Measurements from ENCODE around the gene RADX.
A peak's percentile ranks its signal among the peaks of the same experiment; 100 is the strongest.

Gene RADX

GRCh38 chrX:106711375-106711774 is 99.6 kb downstream of the RADX start:
- Histone ChIP-seq H3K9me3 (ENCODE audit: control insufficient read depth in 2 of 2, low read length in 2 of 2) (no peaks in the 10 kb centered on the region), H3K9ac (ENCODE audit: low read depth in 1 of 2, low read length in 2 of 2) (no peak overlapping the region), H3K4me3 (ENCODE audit: low read length in 2 of 2) (no peak overlapping the region), H3K36me3 (ENCODE audit: control insufficient read depth in 2 of 2, insufficient read depth in 2 of 2, low read length in 2 of 2) (no peaks in the 10 kb centered on the region), H3K27ac (ENCODE audit: low read depth in 2 of 2, low read length in 2 of 2) (no peak overlapping the region), H3K27me3 (ENCODE audit: control insufficient read depth in 2 of 2, insufficient read depth in 2 of 2, low read length in 2 of 2) (no peaks in the 10 kb centered on the region), H3K4me1 (ENCODE audit: control insufficient read depth in 2 of 2, insufficient read depth in 2 of 2, low read length in 2 of 2) (peaks cover 0 to 5% of the 10 kb centered on the region in 2 donors)

GRCh38 chrX:106716004-106716403 is 104.2 kb downstream of the RADX start:
- Histone ChIP-seq H3K9me3 (ENCODE audit: control insufficient read depth in 2 of 2, low read length in 2 of 2) (no peaks in the 10 kb centered on the region), H3K27ac (ENCODE audit: low read depth in 2 of 2, low read length in 2 of 2) (peak overlapping the region in 1 of 2 donors; percentile 45), H3K36me3 (ENCODE audit: control insufficient read depth in 2 of 2, insufficient read depth in 2 of 2, low read length in 2 of 2) (no peaks in the 10 kb centered on the region)

GRCh38 chrX:106716463-106716862 is 104.7 kb downstream of the RADX start:
- H3K9ac ChIP-seq (ENCODE audit: low read depth in 1 of 2, low read length in 2 of 2) = no peak overlapping the region
- H3K4me1 ChIP-seq (ENCODE audit: control insufficient read depth in 2 of 2, insufficient read depth in 2 of 2, low read length in 2 of 2) = peaks cover 3 to 7% of the 10 kb centered on the region in 2 donors
- H3K4me3 ChIP-seq (ENCODE audit: low read length in 2 of 2) = no peak overlapping the region
- no peak overlapping the region for H3K27ac ChIP-seq (ENCODE audit: low read depth in 2 of 2, low read length in 2 of 2)
- no peaks in the 10 kb centered on the region for H3K9me3 ChIP-seq (ENCODE audit: control insufficient read depth in 2 of 2, low read length in 2 of 2)
- H3K27me3 ChIP-seq (ENCODE audit: control insufficient read depth in 2 of 2, insufficient read depth in 2 of 2, low read length in 2 of 2) = no peaks in the 10 kb centered on the region
- no peaks in the 10 kb centered on the region for H3K36me3 ChIP-seq (ENCODE audit: control insufficient read depth in 2 of 2, insufficient read depth in 2 of 2, low read length in 2 of 2)

More at GRCh38 chrX:106716004-106716403, 104.2 kb downstream of the RADX start:
- H3K4me1 ChIP-seq (ENCODE audit: control insufficient read depth in 2 of 2, insufficient read depth in 2 of 2, low read length in 2 of 2) = peaks cover 3 to 7% of the 10 kb centered on the region in 2 donors
- H3K9ac ChIP-seq (ENCODE audit: low read depth in 1 of 2, low read length in 2 of 2) = no peak overlapping the region
- H3K4me3 ChIP-seq (ENCODE audit: low read length in 2 of 2) = no peak overlapping the region
- H3K27me3 ChIP-seq (ENCODE audit: control insufficient read depth in 2 of 2, insufficient read depth in 2 of 2, low read length in 2 of 2) = no peaks in the 10 kb centered on the region

GRCh38 chrX:106718709-106719108 is 106.9 kb downstream of the RADX start:
- no peak overlapping the region for H3K4me3 ChIP-seq (ENCODE audit: low read length in 2 of 2)
- peak overlapping the region in 1 of 2 donors; percentile 6 for H3K27ac ChIP-seq (ENCODE audit: low read depth in 2 of 2, low read length in 2 of 2)
- H3K9me3 ChIP-seq (ENCODE audit: control insufficient read depth in 2 of 2, low read length in 2 of 2) = no peaks in the 10 kb centered on the region
- H3K9ac ChIP-seq (ENCODE audit: low read depth in 1 of 2, low read length in 2 of 2) = no peak overlapping the region
- H3K27me3 ChIP-seq (ENCODE audit: control insufficient read depth in 2 of 2, insufficient read depth in 2 of 2, low read length in 2 of 2) = no peaks in the 10 kb centered on the region
- H3K36me3 ChIP-seq (ENCODE audit: control insufficient read depth in 2 of 2, insufficient read depth in 2 of 2, low read length in 2 of 2) = no peaks in the 10 kb centered on the region
- H3K4me1 ChIP-seq (ENCODE audit: control insufficient read depth in 2 of 2, insufficient read depth in 2 of 2, low read length in 2 of 2) = peaks cover 3 to 7% of the 10 kb centered on the region in 2 donors

DNA sequence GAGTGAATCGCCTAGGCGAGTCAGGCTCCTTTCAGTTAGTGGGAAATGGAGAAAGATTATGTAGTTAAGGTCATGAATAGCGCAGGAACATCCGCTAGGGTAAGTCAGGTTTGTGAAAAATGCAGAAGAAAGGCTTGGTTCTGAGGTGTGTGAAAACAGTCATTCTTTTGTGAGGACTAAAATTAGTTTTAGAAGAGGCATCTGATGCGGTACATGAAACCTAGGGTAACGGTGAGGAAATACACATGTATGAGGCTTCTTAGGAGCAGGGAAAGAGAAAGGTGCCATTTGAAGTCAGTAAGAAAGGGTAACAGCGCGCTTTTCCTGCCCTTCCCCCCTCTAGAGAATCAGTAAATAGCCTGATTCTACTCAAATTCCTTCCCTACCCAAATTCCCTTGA is 114.2 kb downstream of the RADX start:
- Histone ChIP-seq H3K9ac (ENCODE audit: low read depth in 1 of 2, low read length in 2 of 2) (peak overlapping the region in 1 of 2 donors; percentile 33), H3K27ac (ENCODE audit: low read depth in 2 of 2, low read length in 2 of 2) (peak overlapping the region; percentile 44 to 50), H3K4me1 (ENCODE audit: control insufficient read depth in 2 of 2, insufficient read depth in 2 of 2, low read length in 2 of 2) (no peaks in the 10 kb centered on the region), H3K9me3 (ENCODE audit: control insufficient read depth in 2 of 2, low read length in 2 of 2) (no peaks in the 10 kb centered on the region), H3K27me3 (ENCODE audit: control insufficient read depth in 2 of 2, insufficient read depth in 2 of 2, low read length in 2 of 2) (peaks cover 4 to 6% of the 10 kb centered on the region in 2 donors), H3K4me3 (ENCODE audit: low read length in 2 of 2) (peak overlapping the region; percentile 67 to 69), H3K36me3 (ENCODE audit: control insufficient read depth in 2 of 2, insufficient read depth in 2 of 2, low read length in 2 of 2) (no peaks in the 10 kb centered on the region)

- H3K4me1 ChIP-seq (ENCODE audit: control insufficient read depth in 2 of 2, insufficient read depth in 2 of 2, low read length in 2 of 2) = no peaks in the 10 kb centered on the region
- H3K27me3 ChIP-seq (ENCODE audit: control insufficient read depth in 2 of 2, insufficient read depth in 2 of 2, low read length in 2 of 2) = peaks cover 4 to 6% of the 10 kb centered on the region in 2 donors
- H3K9ac ChIP-seq (ENCODE audit: low read depth in 1 of 2, low read length in 2 of 2) = peak within 1 kb of the TSS; percentile 48 to 79
- H3K36me3 ChIP-seq (ENCODE audit: control insufficient read depth in 2 of 2, insufficient read depth in 2 of 2, low read length in 2 of 2) = no peaks in the 10 kb centered on the region
- peak within 1 kb of the TSS; percentile 67 to 69 for H3K4me3 ChIP-seq (ENCODE audit: low read length in 2 of 2)
- no peaks in the 10 kb centered on the region for H3K9me3 ChIP-seq (ENCODE audit: control insufficient read depth in 2 of 2, low read length in 2 of 2)
- peak within 1 kb of the TSS; percentile 50 to 66 for H3K27ac ChIP-seq (ENCODE audit: low read depth in 2 of 2, low read length in 2 of 2)
These were observed 115.0 kb downstream of the RADX start, which contains the start of gene RNF128 for GRCh38 chrX:106726485-106727437. Gene RNF128, plus strand, starts transcription at chrX:106726701. Its CDS starts 213 bp downstream, at chrX:106726914.

DNA sequence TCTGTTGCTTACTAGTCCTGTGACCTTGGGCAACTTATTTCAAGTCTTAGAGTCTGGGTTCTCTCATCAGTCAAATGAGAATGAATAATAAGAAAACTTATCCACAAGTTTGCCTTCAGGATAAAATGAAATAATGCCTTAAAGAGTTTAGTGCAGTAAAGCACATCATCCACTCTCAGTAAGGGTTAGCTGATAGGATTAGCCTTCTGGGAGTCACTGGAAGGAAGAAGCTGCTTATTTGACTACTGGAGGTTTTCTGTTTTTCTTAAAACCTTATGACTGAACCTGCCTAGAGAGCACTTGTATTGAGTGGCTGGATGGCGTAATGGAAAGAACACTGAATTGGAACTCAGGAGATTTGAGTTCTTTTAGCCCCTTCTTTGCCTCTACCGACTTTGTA is 116.6 kb downstream of the RADX start:
- peaks cover 4 to 6% of the 10 kb centered on the region in 2 donors for H3K27me3 ChIP-seq (ENCODE audit: control insufficient read depth in 2 of 2, insufficient read depth in 2 of 2, low read length in 2 of 2)
- H3K4me3 ChIP-seq (ENCODE audit: low read length in 2 of 2) = peak overlapping the region in 1 of 2 donors; percentile 69
- peak overlapping the region in 1 of 2 donors; percentile 58 for H3K9ac ChIP-seq (ENCODE audit: low read depth in 1 of 2, low read length in 2 of 2)
- H3K9me3 ChIP-seq (ENCODE audit: control insufficient read depth in 2 of 2, low read length in 2 of 2) = no peaks in the 10 kb centered on the region
- H3K4me1 ChIP-seq (ENCODE audit: control insufficient read depth in 2 of 2, insufficient read depth in 2 of 2, low read length in 2 of 2) = no peaks in the 10 kb centered on the region
- no peaks in the 10 kb centered on the region for H3K36me3 ChIP-seq (ENCODE audit: control insufficient read depth in 2 of 2, insufficient read depth in 2 of 2, low read length in 2 of 2)
- peak overlapping the region in 1 of 2 donors; percentile 37 for H3K27ac ChIP-seq (ENCODE audit: low read depth in 2 of 2, low read length in 2 of 2)

Data from mucosa of rectum (tissue), 2 donors.